GM18873 (cell line): ENCODE results near the gene LAD1.

Experiments
- ATAC-seq: cut with Tn5 transposase; IDR thresholded peaks from one replicate; pipeline ENCODE4 v1.9.1; 2021; ENCODE audit warnings: mild to moderate bottlenecking, moderate library complexity, moderate number of reproducible peaks; ENCODE audit not compliant: unreplicated experiment, low FRiP score

LAD1 gene, protein sequence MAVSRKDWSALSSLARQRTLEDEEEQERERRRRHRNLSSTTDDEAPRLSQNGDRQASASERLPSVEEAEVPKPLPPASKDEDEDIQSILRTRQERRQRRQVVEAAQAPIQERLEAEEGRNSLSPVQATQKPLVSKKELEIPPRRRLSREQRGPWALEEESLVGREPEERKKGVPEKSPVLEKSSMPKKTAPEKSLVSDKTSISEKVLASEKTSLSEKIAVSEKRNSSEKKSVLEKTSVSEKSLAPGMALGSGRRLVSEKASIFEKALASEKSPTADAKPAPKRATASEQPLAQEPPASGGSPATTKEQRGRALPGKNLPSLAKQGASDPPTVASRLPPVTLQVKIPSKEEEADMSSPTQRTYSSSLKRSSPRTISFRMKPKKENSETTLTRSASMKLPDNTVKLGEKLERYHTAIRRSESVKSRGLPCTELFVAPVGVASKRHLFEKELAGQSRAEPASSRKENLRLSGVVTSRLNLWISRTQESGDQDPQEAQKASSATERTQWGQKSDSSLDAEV

GRCh38 chr1:201399018-201399351 is at the start of gene LAD1:
TSS of gene LAD1 (minus strand) at chr1:201399324. CDS start at chr1:201399306, 18 bp downstream.
- ATAC-seq, result no peak

DNA sequence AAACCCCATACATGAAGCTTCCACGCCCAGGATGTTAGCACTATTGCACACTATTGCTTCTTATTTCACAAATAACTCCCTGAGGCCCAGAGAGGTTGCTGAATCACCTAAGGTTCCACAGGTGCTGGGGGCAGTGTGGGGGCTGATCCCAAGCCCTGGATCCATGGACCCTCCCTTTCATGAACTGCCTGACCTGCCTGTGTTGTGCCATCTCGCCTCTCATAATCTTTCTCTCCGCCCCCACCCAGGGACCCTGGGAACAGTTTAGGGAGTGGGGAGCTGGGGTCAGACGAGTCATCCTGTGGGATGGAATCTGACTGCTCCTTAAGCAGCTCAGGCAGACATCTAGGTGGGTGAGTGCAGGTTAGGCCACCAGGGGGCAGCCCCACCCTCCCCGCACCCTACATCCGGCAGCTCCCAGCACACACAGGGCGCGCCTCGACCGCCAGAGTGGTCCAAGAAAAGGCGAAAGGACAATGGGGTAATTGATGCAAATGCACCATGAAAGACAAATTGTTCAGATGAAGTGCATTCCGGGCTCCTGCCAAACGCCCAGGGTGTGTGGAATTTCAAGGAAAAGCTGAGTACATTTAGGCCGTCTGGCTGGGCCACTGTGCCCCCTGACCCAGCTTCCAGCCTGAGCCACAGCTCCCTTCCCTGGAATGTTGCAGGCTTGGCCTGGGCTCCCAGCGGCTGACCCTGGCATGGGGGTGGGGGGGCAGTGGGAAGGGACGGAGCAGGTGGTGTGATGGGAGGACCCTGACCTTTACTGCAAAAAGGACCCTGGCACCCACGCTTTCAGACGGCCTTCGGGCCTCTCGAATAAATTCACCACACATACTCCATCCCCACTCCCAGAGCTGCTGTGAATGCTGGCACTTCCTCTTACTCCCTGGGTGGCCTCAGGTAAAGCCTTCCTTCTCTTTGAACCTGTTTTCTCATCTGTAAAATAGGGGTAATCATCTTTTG is 49.1 kb upstream of the LAD1 start:
- ATAC-seq, result no peak

DNA sequence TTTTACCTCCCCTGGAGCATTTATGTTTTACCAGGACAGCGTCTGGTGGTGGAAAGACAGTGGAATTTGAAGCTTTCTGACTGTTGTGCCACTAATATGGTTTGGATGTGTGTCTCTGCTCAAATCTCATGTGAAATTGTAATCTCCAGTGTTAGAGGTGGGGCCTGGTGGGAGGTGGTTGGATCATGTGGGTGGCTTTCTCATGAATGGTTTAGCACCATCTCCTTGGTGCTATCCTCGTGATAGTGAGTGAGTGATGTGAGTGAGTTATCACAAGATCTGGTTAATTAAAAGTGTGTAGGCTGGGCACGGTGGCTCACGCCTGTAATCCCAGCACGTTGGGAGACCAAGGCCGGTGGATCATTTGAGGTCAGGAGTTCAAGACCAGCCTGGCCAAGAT is 46.2 kb upstream of the LAD1 start:
- no peak for ATAC-seq

DNA sequence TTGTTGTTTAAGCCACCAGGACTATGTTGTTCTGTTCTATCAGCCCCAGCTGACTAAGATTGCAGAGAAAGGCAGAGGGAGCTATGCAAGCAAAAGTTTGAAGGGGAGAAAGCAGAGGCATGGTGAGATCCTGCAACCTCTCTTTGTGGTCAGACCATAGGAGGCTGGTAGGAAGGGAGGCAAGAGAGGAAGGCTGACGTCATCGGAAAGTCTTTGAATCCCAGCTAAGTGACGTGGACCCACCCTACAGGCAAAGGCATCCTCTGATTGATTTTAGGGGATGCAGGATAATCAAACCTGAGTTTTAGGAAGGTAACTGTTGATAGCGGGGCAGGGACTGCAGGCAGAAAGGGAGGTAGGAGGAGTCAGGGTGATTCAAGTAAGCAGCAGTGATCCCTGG is 45.7 kb upstream of the LAD1 start:
- no peak for ATAC-seq

GRCh38 chr1:201443747-201444146 is 44.6 kb upstream of the LAD1 start:
- no peak for ATAC-seq

DNA sequence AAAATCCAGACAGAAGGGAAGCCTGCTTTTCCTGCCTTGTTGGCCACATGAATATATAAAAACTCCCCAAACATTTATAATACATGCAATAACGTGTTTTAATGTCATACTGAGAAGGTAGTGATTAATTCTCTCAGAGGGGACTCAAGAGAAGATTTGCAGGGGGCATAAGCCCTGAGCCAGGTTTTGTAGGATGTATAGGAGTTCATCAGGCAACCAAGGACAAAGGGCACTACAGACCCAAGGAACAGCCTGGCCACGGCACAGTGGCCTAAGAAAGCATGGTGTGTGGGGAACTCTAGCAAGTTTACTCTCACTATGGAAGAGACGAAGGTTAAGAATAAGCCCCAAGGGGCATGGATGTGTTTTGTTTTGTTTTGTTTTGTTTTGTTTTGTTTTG is 37.8 kb upstream of the LAD1 start:
- ATAC-seq, result no peak

- no peak for ATAC-seq
Observed at GRCh38 chr1:201436393-201436792, 37.3 kb upstream of the LAD1 start.

GRCh38 chr1:201434266-201434665 is 35.1 kb upstream of the LAD1 start:
- ATAC-seq, result no peak

DNA sequence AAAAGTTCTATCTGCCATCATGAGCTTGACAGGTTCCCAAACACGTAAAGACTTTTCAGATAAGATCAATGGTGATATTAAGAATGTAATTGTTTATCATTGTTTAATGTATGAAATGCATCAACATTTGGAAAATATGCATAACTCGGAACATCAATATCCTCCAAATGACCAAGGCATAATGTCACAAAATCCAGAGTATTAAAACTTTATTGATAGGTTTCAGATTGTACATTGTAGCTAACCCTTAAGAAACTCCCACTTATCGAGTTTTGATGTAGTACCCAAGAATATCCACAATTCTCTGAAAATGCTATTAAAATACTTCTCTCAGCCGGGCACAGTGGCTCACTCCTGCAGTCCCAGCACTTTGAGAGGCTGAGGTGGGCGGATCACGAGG is 34.5 kb upstream of the LAD1 start:
- no peak for ATAC-seq

- ATAC-seq, result no peak
Observed at GRCh38 chr1:201430776-201431175, 31.7 kb upstream of the LAD1 start.

GRCh38 chr1:201429736-201430501 is 30.8 kb upstream of the LAD1 start:
- ATAC-seq, result no peak

DNA sequence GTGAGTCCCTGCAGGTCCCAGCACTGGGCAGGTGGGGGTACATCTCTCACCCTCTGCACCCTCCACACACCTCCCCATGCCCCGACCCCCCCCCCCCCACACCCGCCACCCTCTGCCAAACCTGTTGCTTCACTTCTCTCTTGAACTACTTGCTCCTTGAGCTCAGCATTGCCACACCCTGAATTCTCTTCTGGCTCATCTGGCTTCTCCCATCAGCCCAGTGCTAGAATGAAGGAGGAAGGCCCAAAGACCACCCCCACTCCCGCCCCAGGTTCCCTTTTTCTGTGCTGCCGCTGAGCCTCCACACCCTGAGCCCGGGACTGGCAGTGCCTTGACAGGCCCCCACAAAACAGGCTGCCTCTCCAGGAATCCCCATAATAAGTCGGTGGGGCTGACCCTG is 28.8 kb upstream of the LAD1 start:
- ATAC-seq, result no peak

GRCh38 chr1:201426479-201427310 is 27.6 kb upstream of the LAD1 start:
- ATAC-seq, result no peak

DNA sequence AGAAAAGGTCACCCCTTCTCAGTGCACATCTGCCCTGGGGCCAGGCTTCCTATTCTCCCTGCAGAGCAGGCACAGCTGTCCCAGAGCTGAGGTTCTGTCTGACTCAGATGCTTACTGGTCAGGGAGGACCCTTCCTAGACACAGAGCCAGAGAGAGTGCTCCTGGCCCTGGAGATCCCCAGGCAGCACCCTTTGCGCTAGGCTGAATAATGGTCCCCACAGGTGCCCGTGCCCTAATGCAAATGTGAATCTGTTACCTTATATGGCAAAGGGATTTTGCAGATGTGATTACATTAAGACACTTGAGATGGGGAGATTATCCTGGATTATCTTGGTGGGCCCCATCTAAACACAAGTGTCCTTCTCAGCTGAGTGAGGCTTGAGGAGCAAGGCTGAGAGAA is 25.0 kb upstream of the LAD1 start:
- ATAC-seq, result no peak

DNA sequence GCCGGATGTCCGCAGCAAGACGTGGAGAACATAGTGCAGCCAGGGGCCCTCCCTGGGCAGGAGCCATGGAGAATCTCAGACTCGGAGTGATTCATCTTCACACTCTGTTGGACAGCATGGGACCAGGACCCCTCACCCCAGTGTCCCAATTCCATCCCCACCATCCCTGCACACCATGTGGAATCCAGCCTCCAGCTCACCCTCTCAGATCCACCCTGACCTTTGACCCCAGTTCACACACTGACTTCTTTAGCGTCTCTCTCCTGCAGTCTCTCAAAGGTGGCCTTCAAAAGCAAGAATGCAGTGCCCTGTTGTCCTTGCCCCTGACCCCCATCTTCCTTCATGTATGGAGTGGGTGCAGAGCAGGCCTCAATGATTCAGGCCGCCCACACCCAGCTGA is 24.5 kb upstream of the LAD1 start:
- no peak for ATAC-seq

DNA sequence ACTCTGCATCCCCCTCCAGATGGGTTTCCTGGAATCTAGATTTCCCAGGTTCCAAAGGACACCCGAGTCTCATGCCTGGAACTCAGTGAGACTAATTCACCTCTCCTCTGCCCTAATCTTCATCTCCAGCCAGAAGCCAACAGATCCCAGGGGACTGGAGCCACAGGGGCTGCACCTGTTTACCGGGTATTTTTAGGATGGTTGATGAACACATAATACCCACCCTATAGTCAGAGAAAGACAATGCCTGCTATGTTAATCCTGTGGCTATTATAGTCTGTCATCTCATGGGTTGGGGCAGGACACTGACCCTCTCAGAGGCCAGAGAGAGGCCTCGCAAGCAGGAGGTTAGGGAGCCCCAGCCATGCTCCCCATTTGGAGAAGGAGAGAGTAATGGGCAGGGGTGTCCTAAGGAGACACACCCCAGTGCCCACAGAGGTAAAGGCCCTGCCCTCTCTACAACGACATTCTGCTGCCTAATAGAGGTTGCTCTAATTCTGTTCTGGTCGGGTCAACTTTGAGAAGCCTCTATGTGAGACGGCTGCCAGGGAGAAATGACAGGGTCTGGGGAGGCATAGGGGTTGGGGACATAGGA is 23.4 kb upstream of the LAD1 start:
- ATAC-seq, result no peak

GRCh38 chr1:201422026-201422425 is 22.9 kb upstream of the LAD1 start:
- no peak for ATAC-seq

DNA sequence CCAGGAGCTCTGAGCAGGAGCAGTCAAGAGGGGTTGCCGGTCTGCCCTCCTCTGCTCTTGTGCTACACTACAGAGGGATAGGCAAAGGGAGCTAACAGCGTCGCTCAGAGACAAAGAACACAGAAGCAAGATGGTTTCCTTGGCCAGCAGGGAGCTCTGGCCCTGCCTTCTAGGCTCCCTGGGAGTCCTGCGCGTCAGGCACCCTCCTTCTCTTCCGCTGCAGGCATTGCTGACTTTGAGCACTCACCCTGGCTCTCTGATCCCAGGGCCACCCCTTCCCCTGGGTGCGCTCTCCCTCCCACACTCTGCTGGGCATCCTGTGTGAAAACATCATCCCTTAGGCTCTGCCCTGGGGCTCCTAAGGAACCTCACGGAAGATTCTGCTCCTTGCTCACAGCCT is 21.9 kb upstream of the LAD1 start:
- ATAC-seq, result no peak

- no peak for ATAC-seq
Observed at GRCh38 chr1:201420608-201421002, 21.5 kb upstream of the LAD1 start.
